SK-N-SH treated with all-trans-retinoic acid at 6 μM for 48 hours (cell line): ENCODE measurements around the gene MTREX.

Experiments
- ATAC-seq: fragments of 200-7000 bp; cut with Tn5 transposase; 3 replicates; pipeline ENCODE4 v1.9.1; 2020; ENCODE audit warnings: mild to moderate bottlenecking, moderate library complexity
- BACH2 ChIP-seq: fragments of 250-450 bp; sonication (Bioruptor Pico); IDR thresholded peaks from 2 replicates; pipeline ENCODE4 v1.9.0; 2021; ENCODE audit warnings: mild to moderate bottlenecking, borderline replicate concordance
- CREB5 ChIP-seq: fragments of 250-450 bp; sonication (Bioruptor Pico); IDR thresholded peaks from 2 replicates; pipeline ENCODE4 v1.5.1; 2020; ENCODE audit warnings: low read depth, mild to moderate bottlenecking, moderate library complexity
- CSDC2 ChIP-seq: fragments of 250-450 bp; sonication (Bioruptor Pico); IDR thresholded peaks from 2 replicates; pipeline ENCODE4 v1.5.0; 2020; ENCODE audit warnings: mild to moderate bottlenecking, moderate library complexity
- GLIS3 ChIP-seq: fragments of 250-450 bp; sonication (Bioruptor Pico); IDR thresholded peaks from 2 replicates; pipeline ENCODE4 v1.5.0; 2020; ENCODE audit warnings: mild to moderate bottlenecking, moderate library complexity
- ISL1 ChIP-seq: fragments of 250-450 bp; sonication (Bioruptor Pico); IDR thresholded peaks from 2 replicates; pipeline ENCODE4 v2.1.2; 2022; ENCODE audit warnings: mild to moderate bottlenecking, moderate library complexity
- OSR1 ChIP-seq: fragments of 250-450 bp; sonication (Bioruptor Pico); IDR thresholded peaks from 2 replicates; pipeline ENCODE4 v1.8.0; 2022; ENCODE audit warnings: moderate library complexity, mild to moderate bottlenecking, inconsistent platforms
- PATZ1 ChIP-seq: fragments of 250-450 bp; sonication (Bioruptor Pico); IDR thresholded peaks from 2 replicates; pipeline ENCODE4 v1.8.0; 2020; ENCODE audit warnings: mild to moderate bottlenecking, moderate library complexity, borderline replicate concordance
- PPARA ChIP-seq: fragments of 250-450 bp; sonication (Bioruptor Pico); IDR thresholded peaks from 2 replicates; pipeline ENCODE4 v1.5.0; 2020; ENCODE audit warnings: mild to moderate bottlenecking, borderline replicate concordance
- RARB ChIP-seq: fragments of 250-450 bp; sonication (Bioruptor Pico); IDR thresholded peaks from 2 replicates; pipeline ENCODE4 v1.8.0; 2021; ENCODE audit warnings: mild to moderate bottlenecking, moderate library complexity
- TCF4 ChIP-seq: fragments of 250-450 bp; sonication (Bioruptor Pico); IDR thresholded peaks from 2 replicates; pipeline ENCODE4 v1.8.0; 2021; ENCODE audit warnings: mild to moderate bottlenecking, moderate library complexity, borderline replicate concordance
- TOX ChIP-seq: fragments of 250-450 bp; sonication (Bioruptor Pico); IDR thresholded peaks from 2 replicates; pipeline ENCODE4 v1.8.0; 2021; ENCODE audit warnings: mild to moderate bottlenecking, moderate library complexity, borderline replicate concordance
- ZC3H10 ChIP-seq: fragments of 250-450 bp; sonication (Bioruptor Pico); IDR thresholded peaks from 2 replicates; pipeline ENCODE4 v1.5.1; 2021; ENCODE audit warnings: mild to moderate bottlenecking, moderate library complexity
- ZFP3 ChIP-seq: fragments of 250-450 bp; sonication (Bioruptor Pico); IDR thresholded peaks from 2 replicates; pipeline ENCODE4 v1.5.0; 2020; ENCODE audit warnings: mild to moderate bottlenecking, moderate library complexity
- ZFP30 ChIP-seq: fragments of 450-650 bp; formaldehyde crosslinking; IDR thresholded peaks from 2 replicates; pipeline ENCODE4 v1.5.0; 2022; ENCODE audit warnings: mild to moderate bottlenecking, moderate library complexity
- ZNF565 ChIP-seq: fragments of 450-650 bp; formaldehyde crosslinking; conservative IDR thresholded peaks from 2 replicates; pipeline ENCODE4 v1.5.0; 2020; ENCODE audit warnings: low read depth, mild to moderate bottlenecking, moderate library complexity
- ZNF70 ChIP-seq: fragments of 450-650 bp; formaldehyde crosslinking; IDR thresholded peaks from 2 replicates; pipeline ENCODE4 v1.5.0; 2020; ENCODE audit warnings: mild to moderate bottlenecking, moderate library complexity
- ZNF8 ChIP-seq: fragments of 450-650 bp; formaldehyde crosslinking; IDR thresholded peaks from 2 replicates; pipeline ENCODE4 v1.5.0; 2020; ENCODE audit warnings: mild to moderate bottlenecking, moderate library complexity
- TF ChIP-seq, protein P1 (sequence below): fragments of 250-450 bp; sonication (Bioruptor Pico); IDR thresholded peaks from 2 replicates; pipeline ENCODE4 v1.8.0; 2021; ENCODE audit warnings: low read depth, mild to moderate bottlenecking, moderate library complexity, borderline replicate concordance
- TF ChIP-seq, protein P2 (sequence below): fragments of 250-450 bp; sonication (Bioruptor Pico); IDR thresholded peaks from 2 replicates; pipeline ENCODE4 v1.5.1; 2021; ENCODE audit warnings: mild to moderate bottlenecking, moderate library complexity
- TF ChIP-seq, protein P3 (sequence below): fragments of 250-450 bp; sonication (Bioruptor Pico); IDR thresholded peaks from 2 replicates; pipeline ENCODE4 v1.5.0; 2020; ENCODE audit warnings: mild to moderate bottlenecking, moderate library complexity

MTREX gene

DNA sequence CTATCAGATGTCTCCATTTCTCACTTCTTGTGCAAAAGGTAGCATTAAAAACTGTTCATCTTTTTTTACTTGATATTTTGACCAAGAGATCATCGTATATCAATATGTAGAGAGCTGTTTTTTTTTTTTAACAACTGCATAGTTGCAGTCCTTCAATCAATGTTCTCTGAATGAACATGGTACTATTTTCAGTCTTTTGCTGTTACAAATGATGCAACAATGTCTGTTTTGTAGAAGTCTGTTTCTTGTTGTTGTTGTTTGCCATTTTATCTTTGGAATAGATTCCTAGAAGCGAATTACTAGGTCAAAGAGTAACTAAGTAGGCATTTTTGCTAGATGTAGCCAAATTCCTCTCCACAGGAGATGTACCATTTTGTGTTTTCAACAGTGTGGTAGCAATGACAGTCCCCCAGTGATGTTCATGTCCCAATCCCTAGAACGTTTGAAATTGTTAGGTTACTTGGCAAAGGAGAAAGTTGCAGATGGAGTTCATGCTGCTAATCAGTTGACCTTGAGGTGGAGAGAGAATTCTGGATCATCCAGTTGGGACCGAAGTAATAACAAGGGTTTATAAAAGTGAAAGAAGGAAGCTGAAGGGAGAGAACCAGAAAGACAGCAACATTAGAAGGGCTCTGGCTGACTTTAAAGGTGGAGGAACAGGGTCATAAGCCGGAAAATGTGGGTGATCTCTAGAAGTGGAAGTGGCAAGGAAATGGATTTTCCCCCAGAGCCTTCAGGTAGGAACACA, 6.3 kb downstream of the MTREX start:
- TF ChIP-seq OSR1 (CRISPR knock-in tag) (no peak), PPARA (CRISPR knock-in tag) (no peak), ZFP30 (CRISPR knock-in tag) (no peak), CREB5 (CRISPR knock-in tag) (no peak), PATZ1 (CRISPR knock-in tag) (no peak), TOX (CRISPR knock-in tag) (no peak), ZNF8 (CRISPR knock-in tag) (no peak), ZFP3 (no peak), BACH2 (no peak), GLIS3 (no peak), ISL1 (CRISPR knock-in tag) (no peak), TCF4 (CRISPR knock-in tag) (no peak)
- TF ChIP-seq, protein P1, sequence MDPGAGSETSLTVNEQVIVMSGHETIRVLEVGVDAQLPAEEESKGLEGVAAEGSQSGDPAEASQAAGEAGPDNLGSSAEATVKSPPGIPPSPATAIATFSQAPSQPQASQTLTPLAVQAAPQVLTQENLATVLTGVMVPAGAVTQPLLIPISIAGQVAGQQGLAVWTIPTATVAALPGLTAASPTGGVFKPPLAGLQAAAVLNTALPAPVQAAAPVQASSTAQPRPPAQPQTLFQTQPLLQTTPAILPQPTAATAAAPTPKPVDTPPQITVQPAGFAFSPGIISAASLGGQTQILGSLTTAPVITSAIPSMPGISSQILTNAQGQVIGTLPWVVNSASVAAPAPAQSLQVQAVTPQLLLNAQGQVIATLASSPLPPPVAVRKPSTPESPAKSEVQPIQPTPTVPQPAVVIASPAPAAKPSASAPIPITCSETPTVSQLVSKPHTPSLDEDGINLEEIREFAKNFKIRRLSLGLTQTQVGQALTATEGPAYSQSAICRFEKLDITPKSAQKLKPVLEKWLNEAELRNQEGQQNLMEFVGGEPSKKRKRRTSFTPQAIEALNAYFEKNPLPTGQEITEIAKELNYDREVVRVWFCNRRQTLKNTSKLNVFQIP (CRISPR knock-in tag): no peak
- ATAC-seq: no peak

DNA sequence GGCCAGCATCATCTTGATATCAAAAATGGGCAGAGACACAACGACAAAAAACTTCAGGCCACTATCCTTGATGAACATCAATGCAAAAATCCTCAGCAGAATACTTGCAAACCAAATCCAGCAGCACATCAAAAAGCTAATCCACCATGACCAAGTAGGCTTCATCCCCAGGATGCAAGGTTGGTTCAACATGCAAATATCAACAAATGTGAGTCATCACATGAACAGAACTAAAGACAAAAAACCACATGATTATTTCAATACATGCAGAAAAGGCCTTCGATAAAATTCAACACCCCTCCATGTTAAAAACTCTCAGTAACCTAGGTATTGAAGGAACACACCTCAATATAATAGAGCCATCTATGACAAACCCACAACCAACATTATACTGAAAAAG, 8.5 kb downstream of the MTREX start:
- TF ChIP-seq CSDC2 (CRISPR knock-in tag): no peak
- TF ChIP-seq PATZ1 (CRISPR knock-in tag): no peak
- TF ChIP-seq, protein P2, sequence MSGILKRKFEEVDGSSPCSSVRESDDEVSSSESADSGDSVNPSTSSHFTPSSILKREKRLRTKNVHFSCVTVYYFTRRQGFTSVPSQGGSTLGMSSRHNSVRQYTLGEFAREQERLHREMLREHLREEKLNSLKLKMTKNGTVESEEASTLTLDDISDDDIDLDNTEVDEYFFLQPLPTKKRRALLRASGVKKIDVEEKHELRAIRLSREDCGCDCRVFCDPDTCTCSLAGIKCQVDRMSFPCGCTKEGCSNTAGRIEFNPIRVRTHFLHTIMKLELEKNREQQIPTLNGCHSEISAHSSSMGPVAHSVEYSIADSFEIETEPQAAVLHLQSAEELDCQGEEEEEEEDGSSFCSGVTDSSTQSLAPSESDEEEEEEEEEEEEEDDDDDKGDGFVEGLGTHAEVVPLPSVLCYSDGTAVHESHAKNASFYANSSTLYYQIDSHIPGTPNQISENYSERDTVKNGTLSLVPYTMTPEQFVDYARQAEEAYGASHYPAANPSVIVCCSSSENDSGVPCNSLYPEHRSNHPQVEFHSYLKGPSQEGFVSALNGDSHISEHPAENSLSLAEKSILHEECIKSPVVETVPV (CRISPR knock-in tag): no peak
- no peak for TF ChIP-seq PPARA (CRISPR knock-in tag)
- no peak for TF ChIP-seq BACH2
- no peak for TF ChIP-seq ZC3H10
- TF ChIP-seq RARB (CRISPR knock-in tag): no peak
- no peak for TF ChIP-seq ZNF70
- ATAC-seq: no peak

GRCh38 chr5:55316837-55317236, 9.0 kb downstream of the MTREX start:
- ATAC-seq: no peak
- TF ChIP-seq TOX (CRISPR knock-in tag): no peak
- TF ChIP-seq BACH2: no peak
- TF ChIP-seq OSR1 (CRISPR knock-in tag): no peak
- no peak for TF ChIP-seq ZNF565
- TF ChIP-seq, protein P1 (CRISPR knock-in tag): no peak
- TF ChIP-seq, protein P3, sequence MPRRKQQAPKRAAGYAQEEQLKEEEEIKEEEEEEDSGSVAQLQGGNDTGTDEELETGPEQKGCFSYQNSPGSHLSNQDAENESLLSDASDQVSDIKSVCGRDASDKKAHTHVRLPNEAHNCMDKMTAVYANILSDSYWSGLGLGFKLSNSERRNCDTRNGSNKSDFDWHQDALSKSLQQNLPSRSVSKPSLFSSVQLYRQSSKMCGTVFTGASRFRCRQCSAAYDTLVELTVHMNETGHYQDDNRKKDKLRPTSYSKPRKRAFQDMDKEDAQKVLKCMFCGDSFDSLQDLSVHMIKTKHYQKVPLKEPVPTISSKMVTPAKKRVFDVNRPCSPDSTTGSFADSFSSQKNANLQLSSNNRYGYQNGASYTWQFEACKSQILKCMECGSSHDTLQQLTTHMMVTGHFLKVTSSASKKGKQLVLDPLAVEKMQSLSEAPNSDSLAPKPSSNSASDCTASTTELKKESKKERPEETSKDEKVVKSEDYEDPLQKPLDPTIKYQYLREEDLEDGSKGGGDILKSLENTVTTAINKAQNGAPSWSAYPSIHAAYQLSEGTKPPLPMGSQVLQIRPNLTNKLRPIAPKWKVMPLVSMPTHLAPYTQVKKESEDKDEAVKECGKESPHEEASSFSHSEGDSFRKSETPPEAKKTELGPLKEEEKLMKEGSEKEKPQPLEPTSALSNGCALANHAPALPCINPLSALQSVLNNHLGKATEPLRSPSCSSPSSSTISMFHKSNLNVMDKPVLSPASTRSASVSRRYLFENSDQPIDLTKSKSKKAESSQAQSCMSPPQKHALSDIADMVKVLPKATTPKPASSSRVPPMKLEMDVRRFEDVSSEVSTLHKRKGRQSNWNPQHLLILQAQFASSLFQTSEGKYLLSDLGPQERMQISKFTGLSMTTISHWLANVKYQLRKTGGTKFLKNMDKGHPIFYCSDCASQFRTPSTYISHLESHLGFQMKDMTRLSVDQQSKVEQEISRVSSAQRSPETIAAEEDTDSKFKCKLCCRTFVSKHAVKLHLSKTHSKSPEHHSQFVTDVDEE: no peak
- TF ChIP-seq ZNF70: no peak
- TF ChIP-seq ZFP3: no peak
